K562 (cell line): Measurements from ENCODE around the gene MND1.

Source experiments
- BACH1 ChIP-seq: fragments of 200-800 bp; sonication (Bioruptor generic); IDR thresholded peaks from 2 replicates; pipeline ENCODE4 v1.6.1; 2016; ENCODE audit warnings: missing genetic modification characterization, missing compliant biosample characterization
- BRF1 ChIP-seq: IDR thresholded peaks from 3 replicates; pipeline ENCODE4 v1.6.1; 2011; ENCODE audit warnings: borderline replicate concordance, mild to moderate bottlenecking; ENCODE audit not compliant: insufficient read length; ENCODE audit errors: extremely low read depth
- FIP1L1 ChIP-seq: fragments of 200-400 bp; formaldehyde crosslinking; IDR thresholded peaks from 2 replicates; pipeline ENCODE4 v1.6.1; 2018; ENCODE audit warnings: mild to moderate bottlenecking, low read depth, low read length; ENCODE audit not compliant: poor library complexity, severe bottlenecking
- NR3C1 ChIP-seq: sonication (generic); formaldehyde crosslinking; IDR thresholded peaks from 2 replicates; pipeline ENCODE4 v1.8.1; 2022; ENCODE audit warnings: missing genetic modification reagents
- SP1 ChIP-seq: sonication (generic); formaldehyde crosslinking; IDR thresholded peaks from 2 replicates; pipeline ENCODE4 v1.8.1; 2022; ENCODE audit warnings: mild to moderate bottlenecking, missing genetic modification reagents
- TAF7 ChIP-seq: fragments of 450-650 bp; IDR thresholded peaks from 2 replicates; pipeline ENCODE4 v1.6.1; 2016; ENCODE audit warnings: missing genetic modification characterization, missing compliant biosample characterization

DNA sequence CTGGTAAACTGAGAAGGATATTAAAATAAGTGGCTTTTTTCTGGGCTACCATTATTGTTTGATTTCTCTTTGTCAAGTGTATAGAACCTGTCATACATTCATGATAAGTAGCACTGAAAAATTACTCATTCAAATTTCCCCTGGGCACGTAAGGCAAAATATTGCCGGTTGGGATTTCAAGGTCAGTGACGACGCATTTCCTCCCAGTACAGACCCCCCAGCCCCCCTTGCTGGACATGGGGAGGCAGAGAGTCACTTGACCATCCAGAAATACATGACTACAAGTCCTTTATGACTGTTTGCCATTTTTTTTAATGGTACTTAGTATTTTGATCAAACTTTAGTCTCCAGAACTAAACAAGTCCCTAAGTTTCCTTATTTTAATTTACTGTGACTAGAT lies 6.8 kb upstream of the MND1 start:
- TF ChIP-seq TAF7 (tag) (no peak), SP1 (no peak), BACH1 (no peak), FIP1L1 (no peak), BRF1 (no peak), NR3C1 (CRISPR knock-in tag) (no peak)
